Sigmoid colon (tissue), 4 donors: ENCODE data around the gene MYH10.

ENCODE experiments used
- EP300 ChIP-seq, 4 donors: sonication (generic); formaldehyde crosslinking; IDR thresholded peaks; one replicate each; pipeline ENCODE4 v1.6.1; 2017; ENCODE audit warnings: antibody characterized with exemption in 4 of 4
- POLR2A ChIP-seq, 2 donors: fragments of 450-650 bp; IDR thresholded peaks; one replicate each; pipeline ENCODE4 v1.6.1; 2016; ENCODE audit warnings: antibody characterized with exemption in 2 of 2, mild to moderate bottlenecking in 2 of 2, moderate library complexity in 2 of 2
- POLR2AphosphoS5 ChIP-seq, 4 donors: sonication (generic); formaldehyde crosslinking; IDR thresholded peaks; one replicate each; pipeline ENCODE4 v1.6.1; 2017; ENCODE audit warnings: antibody characterized with exemption in 4 of 4
- TF ChIP-seq, protein P1 (sequence below), 4 experiments: fragments of 450-650 bp in 3 of 4; fragments of 200-600 bp in 1 of 4; IDR thresholded peaks; one replicate each; pipeline ENCODE4 v1.5.1; 2016 to 2019; ENCODE audit warnings: antibody characterized with exemption in 4 of 4, mild to moderate bottlenecking in 3 of 4, moderate library complexity in 2 of 4

DNA sequence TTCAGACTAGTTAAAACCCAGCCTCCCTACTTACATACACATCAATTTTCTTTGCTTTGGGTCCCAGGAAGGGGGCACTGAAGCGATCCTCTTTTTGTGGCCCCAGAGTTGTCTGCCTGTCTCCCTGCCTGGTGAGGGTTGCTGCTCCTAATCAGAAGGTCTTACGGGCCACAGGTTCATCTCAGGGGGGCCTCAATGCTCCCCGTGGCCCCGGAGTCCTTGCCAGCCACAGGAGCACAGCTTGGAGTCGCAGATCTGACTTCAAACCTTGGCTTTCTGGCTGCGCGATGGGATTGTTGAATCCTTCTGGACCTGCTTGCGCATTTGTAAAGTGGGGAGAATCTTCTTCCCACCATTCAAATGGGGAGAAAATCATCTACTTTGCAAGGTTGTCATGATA lies 44.8 kb upstream of the MYH10 start:
- TF ChIP-seq, protein P1, sequence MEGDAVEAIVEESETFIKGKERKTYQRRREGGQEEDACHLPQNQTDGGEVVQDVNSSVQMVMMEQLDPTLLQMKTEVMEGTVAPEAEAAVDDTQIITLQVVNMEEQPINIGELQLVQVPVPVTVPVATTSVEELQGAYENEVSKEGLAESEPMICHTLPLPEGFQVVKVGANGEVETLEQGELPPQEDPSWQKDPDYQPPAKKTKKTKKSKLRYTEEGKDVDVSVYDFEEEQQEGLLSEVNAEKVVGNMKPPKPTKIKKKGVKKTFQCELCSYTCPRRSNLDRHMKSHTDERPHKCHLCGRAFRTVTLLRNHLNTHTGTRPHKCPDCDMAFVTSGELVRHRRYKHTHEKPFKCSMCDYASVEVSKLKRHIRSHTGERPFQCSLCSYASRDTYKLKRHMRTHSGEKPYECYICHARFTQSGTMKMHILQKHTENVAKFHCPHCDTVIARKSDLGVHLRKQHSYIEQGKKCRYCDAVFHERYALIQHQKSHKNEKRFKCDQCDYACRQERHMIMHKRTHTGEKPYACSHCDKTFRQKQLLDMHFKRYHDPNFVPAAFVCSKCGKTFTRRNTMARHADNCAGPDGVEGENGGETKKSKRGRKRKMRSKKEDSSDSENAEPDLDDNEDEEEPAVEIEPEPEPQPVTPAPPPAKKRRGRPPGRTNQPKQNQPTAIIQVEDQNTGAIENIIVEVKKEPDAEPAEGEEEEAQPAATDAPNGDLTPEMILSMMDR (IDR thresholded peaks at IDR 0.05) = no peak
- TF ChIP-seq POLR2A (IDR thresholded peaks at IDR 0.05) = no peak
- TF ChIP-seq EP300 (IDR thresholded peaks at IDR 0.05) = no peak
- no peak for TF ChIP-seq POLR2AphosphoS5 (IDR thresholded peaks at IDR 0.05)
